WTC11 (cell line): ENCODE results near the gene IQCE. TPM values are rescaled to one million over a fixed set of nuclear protein-coding genes. Genes with fewer than 3 reads are reported as not detected.

Experiments used
- ATAC-seq: fragments of 200-7000 bp; cut with Tn5 transposase; 2 replicates; pipeline ENCODE4 v1.10.0; 2021; ENCODE audit warnings: mild to moderate bottlenecking, moderate library complexity
- CTCF ChIA-PET: fragments of 300-600 bp; sonication (Branson Sonifier 250); formaldehyde crosslinking; loops from one replicate; lab custom pipeline; 2021; ENCODE audit warnings: antibody characterized with exemption; lab: Charles Lee
- POLR2A ChIA-PET: fragments of 350-600 bp; sonication (Branson Sonifier 250); formaldehyde crosslinking; loops from one replicate; lab custom pipeline; 2021; ENCODE audit warnings: antibody characterized with exemption; lab: Charles Lee
- DNase-seq: peaks from one replicate; pipeline ENCODE4 v3.0.0; 2021; ENCODE audit warnings: low spot score
- H3K27ac Mint-ChIP-seq: 2 replicates; pipeline ENCODE4 v1.8.0; 2021; ENCODE audit warnings: mixed read lengths
- H3K27me3 Mint-ChIP-seq: 2 replicates; pipeline ENCODE4 v1.8.0; 2021; ENCODE audit warnings: low read depth, mild to moderate bottlenecking, moderate library complexity, mixed read lengths
- H3K36me3 Mint-ChIP-seq: 2 replicates; pipeline ENCODE4 v1.8.0; 2021; ENCODE audit warnings: mixed read lengths
- H3K4me1 Mint-ChIP-seq: 2 replicates; pipeline ENCODE4 v1.8.0; 2022; ENCODE audit warnings: mixed read lengths
- H3K4me3 Mint-ChIP-seq: 2 replicates; pipeline ENCODE4 v1.8.0; 2021; ENCODE audit warnings: mild to moderate bottlenecking, moderate library complexity, mixed read lengths
- H3K9me3 Mint-ChIP-seq: 2 replicates; pipeline ENCODE4 v1.8.0; 2021; ENCODE audit warnings: mixed read lengths
- EMX1 ChIP-seq: fragments of 250-450 bp; sonication (Bioruptor Pico); IDR thresholded peaks from 2 replicates; pipeline ENCODE4 v1.8.0; 2021; ENCODE audit warnings: mild to moderate bottlenecking
- GABPB1 ChIP-seq: sonication (generic); formaldehyde crosslinking; IDR thresholded peaks from 2 replicates; pipeline ENCODE4 v1.8.1; 2023; ENCODE audit warnings: mild to moderate bottlenecking, missing genetic modification reagents
- PRRX2 ChIP-seq: fragments of 250-450 bp; sonication (Bioruptor Pico); IDR thresholded peaks from 2 replicates; pipeline ENCODE4 v1.8.0; 2021; ENCODE audit warnings: mild to moderate bottlenecking
- SP1 ChIP-seq: sonication (generic); formaldehyde crosslinking; conservative IDR thresholded peaks from 2 replicates; pipeline ENCODE4 v1.8.1; 2022; ENCODE audit warnings: missing genetic modification reagents
- ZNF121 ChIP-seq: sonication (generic); formaldehyde crosslinking; IDR thresholded peaks from 2 replicates; pipeline ENCODE4 v1.8.0; 2023; ENCODE audit warnings: missing genetic modification reagents
- total RNA-seq: library from RNA; stranded (reverse); gene quantifications from 3 replicates; pipeline ENCODE4 v1.2.3, GENCODE V29; 2021
- TF ChIP-seq, protein P1 (sequence below): sonication (generic); formaldehyde crosslinking; IDR thresholded peaks from 2 replicates; pipeline ENCODE4 v1.8.1; 2023; ENCODE audit warnings: mild to moderate bottlenecking, missing genetic modification reagents, borderline replicate concordance
- TF ChIP-seq, protein P2 (sequence below): sonication (generic); formaldehyde crosslinking; IDR thresholded peaks from 2 replicates; pipeline ENCODE4 v1.8.0; 2023; ENCODE audit warnings: missing genetic modification reagents, mild to moderate bottlenecking, borderline replicate concordance
- TF ChIP-seq, protein P3 (sequence below): sonication (generic); formaldehyde crosslinking; IDR thresholded peaks from 2 replicates; pipeline ENCODE4 v1.8.1; 2023; ENCODE audit warnings: mild to moderate bottlenecking, missing genetic modification reagents, moderate library complexity
- TF ChIP-seq, protein P4 (sequence below): fragments of 250-450 bp; sonication (Bioruptor Pico); IDR thresholded peaks from 2 replicates; pipeline ENCODE4 v1.9.0; 2021; ENCODE audit warnings: mild to moderate bottlenecking
- TF ChIP-seq, protein P5 (sequence below): sonication (generic); formaldehyde crosslinking; IDR thresholded peaks from 2 replicates; pipeline ENCODE4 v1.8.1; 2022; ENCODE audit warnings: missing genetic modification reagents, borderline replicate concordance

Gene IQCE
- total RNA-seq, 1 experiment from 2014 or later = 4.4 TPM

DNA sequence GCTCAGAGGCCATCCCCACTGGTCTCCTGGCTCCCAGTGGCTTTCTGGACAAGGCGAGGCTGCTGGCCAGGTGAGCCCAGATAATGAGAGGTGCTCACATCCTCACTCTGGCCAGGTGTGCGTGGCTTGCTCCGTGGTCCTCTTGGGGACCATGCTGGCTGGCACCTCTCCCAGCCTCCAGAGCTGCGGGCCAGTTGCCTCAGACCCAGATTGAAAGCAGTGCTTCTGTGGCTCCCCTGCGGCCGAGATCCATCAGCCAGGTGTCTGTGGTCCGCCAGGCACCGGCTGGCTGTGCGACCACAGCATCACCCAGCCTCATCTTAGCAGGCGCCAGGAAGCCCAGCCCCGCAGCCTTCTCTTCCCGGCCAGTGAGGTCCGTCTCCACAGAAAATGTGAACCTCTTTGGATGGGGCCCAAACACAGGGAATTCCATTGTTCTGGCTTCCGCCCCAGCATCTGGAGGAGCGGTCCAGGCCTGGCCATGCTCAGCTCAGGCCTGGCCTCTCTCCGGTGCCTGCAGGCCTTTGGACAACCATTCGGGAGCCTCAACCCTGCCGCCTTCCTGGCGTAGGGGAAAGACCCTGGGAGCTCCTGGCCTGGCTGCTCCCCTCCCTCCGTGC is 67.8 kb downstream of the IQCE start (continued):
- TF ChIP-seq, protein P1, sequence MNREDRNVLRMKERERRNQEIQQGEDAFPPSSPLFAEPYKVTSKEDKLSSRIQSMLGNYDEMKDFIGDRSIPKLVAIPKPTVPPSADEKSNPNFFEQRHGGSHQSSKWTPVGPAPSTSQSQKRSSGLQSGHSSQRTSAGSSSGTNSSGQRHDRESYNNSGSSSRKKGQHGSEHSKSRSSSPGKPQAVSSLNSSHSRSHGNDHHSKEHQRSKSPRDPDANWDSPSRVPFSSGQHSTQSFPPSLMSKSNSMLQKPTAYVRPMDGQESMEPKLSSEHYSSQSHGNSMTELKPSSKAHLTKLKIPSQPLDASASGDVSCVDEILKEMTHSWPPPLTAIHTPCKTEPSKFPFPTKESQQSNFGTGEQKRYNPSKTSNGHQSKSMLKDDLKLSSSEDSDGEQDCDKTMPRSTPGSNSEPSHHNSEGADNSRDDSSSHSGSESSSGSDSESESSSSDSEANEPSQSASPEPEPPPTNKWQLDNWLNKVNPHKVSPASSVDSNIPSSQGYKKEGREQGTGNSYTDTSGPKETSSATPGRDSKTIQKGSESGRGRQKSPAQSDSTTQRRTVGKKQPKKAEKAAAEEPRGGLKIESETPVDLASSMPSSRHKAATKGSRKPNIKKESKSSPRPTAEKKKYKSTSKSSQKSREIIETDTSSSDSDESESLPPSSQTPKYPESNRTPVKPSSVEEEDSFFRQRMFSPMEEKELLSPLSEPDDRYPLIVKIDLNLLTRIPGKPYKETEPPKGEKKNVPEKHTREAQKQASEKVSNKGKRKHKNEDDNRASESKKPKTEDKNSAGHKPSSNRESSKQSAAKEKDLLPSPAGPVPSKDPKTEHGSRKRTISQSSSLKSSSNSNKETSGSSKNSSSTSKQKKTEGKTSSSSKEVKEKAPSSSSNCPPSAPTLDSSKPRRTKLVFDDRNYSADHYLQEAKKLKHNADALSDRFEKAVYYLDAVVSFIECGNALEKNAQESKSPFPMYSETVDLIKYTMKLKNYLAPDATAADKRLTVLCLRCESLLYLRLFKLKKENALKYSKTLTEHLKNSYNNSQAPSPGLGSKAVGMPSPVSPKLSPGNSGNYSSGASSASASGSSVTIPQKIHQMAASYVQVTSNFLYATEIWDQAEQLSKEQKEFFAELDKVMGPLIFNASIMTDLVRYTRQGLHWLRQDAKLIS (CRISPR knock-in tag) = no peak
- TF ChIP-seq EMX1 = no peak
- TF ChIP-seq, protein P2, sequence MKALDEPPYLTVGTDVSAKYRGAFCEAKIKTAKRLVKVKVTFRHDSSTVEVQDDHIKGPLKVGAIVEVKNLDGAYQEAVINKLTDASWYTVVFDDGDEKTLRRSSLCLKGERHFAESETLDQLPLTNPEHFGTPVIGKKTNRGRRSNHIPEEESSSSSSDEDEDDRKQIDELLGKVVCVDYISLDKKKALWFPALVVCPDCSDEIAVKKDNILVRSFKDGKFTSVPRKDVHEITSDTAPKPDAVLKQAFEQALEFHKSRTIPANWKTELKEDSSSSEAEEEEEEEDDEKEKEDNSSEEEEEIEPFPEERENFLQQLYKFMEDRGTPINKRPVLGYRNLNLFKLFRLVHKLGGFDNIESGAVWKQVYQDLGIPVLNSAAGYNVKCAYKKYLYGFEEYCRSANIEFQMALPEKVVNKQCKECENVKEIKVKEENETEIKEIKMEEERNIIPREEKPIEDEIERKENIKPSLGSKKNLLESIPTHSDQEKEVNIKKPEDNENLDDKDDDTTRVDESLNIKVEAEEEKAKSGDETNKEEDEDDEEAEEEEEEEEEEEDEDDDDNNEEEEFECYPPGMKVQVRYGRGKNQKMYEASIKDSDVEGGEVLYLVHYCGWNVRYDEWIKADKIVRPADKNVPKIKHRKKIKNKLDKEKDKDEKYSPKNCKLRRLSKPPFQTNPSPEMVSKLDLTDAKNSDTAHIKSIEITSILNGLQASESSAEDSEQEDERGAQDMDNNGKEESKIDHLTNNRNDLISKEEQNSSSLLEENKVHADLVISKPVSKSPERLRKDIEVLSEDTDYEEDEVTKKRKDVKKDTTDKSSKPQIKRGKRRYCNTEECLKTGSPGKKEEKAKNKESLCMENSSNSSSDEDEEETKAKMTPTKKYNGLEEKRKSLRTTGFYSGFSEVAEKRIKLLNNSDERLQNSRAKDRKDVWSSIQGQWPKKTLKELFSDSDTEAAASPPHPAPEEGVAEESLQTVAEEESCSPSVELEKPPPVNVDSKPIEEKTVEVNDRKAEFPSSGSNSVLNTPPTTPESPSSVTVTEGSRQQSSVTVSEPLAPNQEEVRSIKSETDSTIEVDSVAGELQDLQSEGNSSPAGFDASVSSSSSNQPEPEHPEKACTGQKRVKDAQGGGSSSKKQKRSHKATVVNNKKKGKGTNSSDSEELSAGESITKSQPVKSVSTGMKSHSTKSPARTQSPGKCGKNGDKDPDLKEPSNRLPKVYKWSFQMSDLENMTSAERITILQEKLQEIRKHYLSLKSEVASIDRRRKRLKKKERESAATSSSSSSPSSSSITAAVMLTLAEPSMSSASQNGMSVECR (CRISPR knock-in tag) = no peak
- TF ChIP-seq ZNF121 (CRISPR knock-in tag) = no peak
- TF ChIP-seq PRRX2 (CRISPR knock-in tag) = no peak
- TF ChIP-seq, protein P3, sequence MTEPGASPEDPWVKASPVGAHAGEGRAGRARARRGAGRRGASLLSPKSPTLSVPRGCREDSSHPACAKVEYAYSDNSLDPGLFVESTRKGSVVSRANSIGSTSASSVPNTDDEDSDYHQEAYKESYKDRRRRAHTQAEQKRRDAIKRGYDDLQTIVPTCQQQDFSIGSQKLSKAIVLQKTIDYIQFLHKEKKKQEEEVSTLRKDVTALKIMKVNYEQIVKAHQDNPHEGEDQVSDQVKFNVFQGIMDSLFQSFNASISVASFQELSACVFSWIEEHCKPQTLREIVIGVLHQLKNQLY (CRISPR knock-in tag) = no peak

DNA sequence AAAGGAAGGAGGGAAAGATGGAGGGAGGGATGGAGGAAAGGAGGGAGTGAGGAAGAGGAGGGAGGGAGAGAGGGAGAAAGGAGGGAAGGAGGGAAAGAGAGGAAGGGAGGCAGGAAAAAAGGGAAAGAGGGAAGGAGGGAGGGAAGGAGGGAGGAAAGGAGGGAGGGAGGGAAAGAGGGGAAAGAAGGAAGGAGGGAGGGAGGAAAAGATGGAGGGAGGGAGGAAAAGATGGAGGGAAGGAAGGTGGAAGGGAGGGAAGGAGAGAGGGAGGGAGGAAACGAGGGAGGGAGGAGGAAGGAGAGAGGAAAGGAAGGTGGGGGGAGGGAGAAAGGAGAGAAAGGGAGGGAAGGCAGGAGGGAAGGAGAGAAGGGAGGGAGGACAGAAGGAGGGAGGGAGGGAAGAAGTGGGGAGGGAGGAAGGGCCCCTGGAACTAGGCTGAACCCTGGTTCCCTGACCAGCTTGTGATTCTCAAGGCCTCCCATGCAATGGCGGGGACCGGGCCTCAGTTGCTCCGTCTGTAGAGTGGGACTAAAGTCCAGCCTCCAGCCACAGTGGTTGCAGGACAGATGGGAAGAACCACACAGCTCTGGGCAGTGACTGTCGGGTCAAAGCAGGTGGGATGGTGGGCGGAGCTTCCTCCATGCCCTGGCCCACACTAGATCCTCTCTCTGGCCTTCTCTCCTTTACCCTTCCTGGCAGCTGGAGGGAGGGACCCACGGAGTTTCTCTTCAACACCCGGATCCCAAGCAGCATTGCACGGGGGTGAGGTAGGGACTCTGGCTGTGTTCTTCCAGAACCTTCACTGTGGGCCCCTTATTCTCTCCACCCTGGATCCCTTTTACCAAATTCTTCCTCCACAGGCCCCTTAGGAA is 68.7 kb downstream of the IQCE start:
- no peaks in the 10 kb centered on the region for H3K9me3 Mint-ChIP-seq
- no peak overlapping the region for H3K4me3 Mint-ChIP-seq
- no peaks in the 10 kb centered on the region for H3K36me3 Mint-ChIP-seq
- DNase-seq (no peak), ATAC-seq (no peak)
- TF ChIP-seq, protein P4, sequence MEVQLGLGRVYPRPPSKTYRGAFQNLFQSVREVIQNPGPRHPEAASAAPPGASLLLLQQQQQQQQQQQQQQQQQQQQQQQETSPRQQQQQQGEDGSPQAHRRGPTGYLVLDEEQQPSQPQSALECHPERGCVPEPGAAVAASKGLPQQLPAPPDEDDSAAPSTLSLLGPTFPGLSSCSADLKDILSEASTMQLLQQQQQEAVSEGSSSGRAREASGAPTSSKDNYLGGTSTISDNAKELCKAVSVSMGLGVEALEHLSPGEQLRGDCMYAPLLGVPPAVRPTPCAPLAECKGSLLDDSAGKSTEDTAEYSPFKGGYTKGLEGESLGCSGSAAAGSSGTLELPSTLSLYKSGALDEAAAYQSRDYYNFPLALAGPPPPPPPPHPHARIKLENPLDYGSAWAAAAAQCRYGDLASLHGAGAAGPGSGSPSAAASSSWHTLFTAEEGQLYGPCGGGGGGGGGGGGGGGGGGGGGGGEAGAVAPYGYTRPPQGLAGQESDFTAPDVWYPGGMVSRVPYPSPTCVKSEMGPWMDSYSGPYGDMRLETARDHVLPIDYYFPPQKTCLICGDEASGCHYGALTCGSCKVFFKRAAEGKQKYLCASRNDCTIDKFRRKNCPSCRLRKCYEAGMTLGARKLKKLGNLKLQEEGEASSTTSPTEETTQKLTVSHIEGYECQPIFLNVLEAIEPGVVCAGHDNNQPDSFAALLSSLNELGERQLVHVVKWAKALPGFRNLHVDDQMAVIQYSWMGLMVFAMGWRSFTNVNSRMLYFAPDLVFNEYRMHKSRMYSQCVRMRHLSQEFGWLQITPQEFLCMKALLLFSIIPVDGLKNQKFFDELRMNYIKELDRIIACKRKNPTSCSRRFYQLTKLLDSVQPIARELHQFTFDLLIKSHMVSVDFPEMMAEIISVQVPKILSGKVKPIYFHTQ (CRISPR knock-in tag) = no peak
- 0 out of 2 replicates have a peak, but pooled peaks have one; percentile 4 for TF ChIP-seq ZNF121 (CRISPR knock-in tag)
- TF ChIP-seq, protein P5, sequence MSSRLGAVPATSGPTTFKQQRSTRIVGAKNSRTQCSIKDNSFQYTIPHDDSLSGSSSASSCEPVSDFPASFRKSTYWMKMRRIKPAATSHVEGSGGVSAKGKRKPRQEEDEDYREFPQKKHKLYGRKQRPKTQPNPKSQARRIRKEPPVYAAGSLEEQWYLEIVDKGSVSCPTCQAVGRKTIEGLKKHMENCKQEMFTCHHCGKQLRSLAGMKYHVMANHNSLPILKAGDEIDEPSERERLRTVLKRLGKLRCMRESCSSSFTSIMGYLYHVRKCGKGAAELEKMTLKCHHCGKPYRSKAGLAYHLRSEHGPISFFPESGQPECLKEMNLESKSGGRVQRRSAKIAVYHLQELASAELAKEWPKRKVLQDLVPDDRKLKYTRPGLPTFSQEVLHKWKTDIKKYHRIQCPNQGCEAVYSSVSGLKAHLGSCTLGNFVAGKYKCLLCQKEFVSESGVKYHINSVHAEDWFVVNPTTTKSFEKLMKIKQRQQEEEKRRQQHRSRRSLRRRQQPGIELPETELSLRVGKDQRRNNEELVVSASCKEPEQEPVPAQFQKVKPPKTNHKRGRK (CRISPR knock-in tag) = peak; percentile 85; the same call in 1 of the 2 replicates
- no peak for TF ChIP-seq GABPB1 (CRISPR knock-in tag)
- no peak for TF ChIP-seq SP1 (CRISPR knock-in tag)
- H3K4me1 Mint-ChIP-seq = peaks cover 7% of the 10 kb centered on the region
- POLR2A ChIA-PET = interaction anchor here (0.5 kb wide), 1 partner anchor 12 kb away, joined by 3 read pairs; no protein-coding TSS in a partner anchor
- no peak overlapping the region for H3K27ac Mint-ChIP-seq
- CTCF ChIA-PET = interaction anchor here (0.8 to 1.8 kb wide), 4 partner anchors 11 to 54 kb away, joined by 3 to 5 read pairs (median 4); no protein-coding TSS in a partner anchor
- peaks cover 2% of the 10 kb centered on the region; the same call in 1 of the 2 replicates for H3K27me3 Mint-ChIP-seq
